Loucy (cell line): ENCODE data around the gene ALOX12B.

ENCODE experiments used
- CTCF ChIP-seq: fragments of 200-600 bp; sonication (generic); conservative IDR thresholded peaks from 2 replicates; pipeline ENCODE4 v1.5.1; 2014; ENCODE audit warnings: mild to moderate bottlenecking, antibody characterized with exemption, low read length
- EZH2phosphoT487 ChIP-seq: fragments of 200-600 bp; IDR thresholded peaks from 2 replicates; pipeline ENCODE4 v1.6.1; 2018; ENCODE audit warnings: antibody characterized with exemption, mild to moderate bottlenecking, moderate library complexity, borderline replicate concordance

- no peak for TF ChIP-seq CTCF
- no peak for TF ChIP-seq EZH2phosphoT487
Measured at GRCh38 chr17:8104911-8105310, 17.4 kb upstream of the ALOX12B start.
